Cardiac ventricle fibroblast (primary cell): ENCODE results near the gene MMP20. TPM values are rescaled to one million over a fixed set of nuclear protein-coding genes. Genes with fewer than 3 reads are reported as not detected.

Experiments
- total RNA-seq: library from RNA; depleted of rRNA; stranded (reverse); fragments of >200 nt; gene quantifications from 2 replicates; pipeline ENCODE4 v1.2.3, GENCODE V29; 2015

The MMP20 gene
- total RNA-seq, result not detected in 2 replicates

GRCh38 chr11:102625177-102625576, at the start of gene MMP20:
TSS of gene MMP20 (minus strand) at chr11:102625332. CDS start at chr11:102625319, 13 bp downstream.

GRCh38 chr11:102530558-102530957, 94.6 kb downstream of the MMP20 start, which contains the start of gene MMP7:
TSS of gene MMP7 (minus strand) at chr11:102530747. CDS start at chr11:102530700, 47 bp downstream.

Other genes starting within 250 kb of the MMP20 start
- gene TMEM123, start 172.6 kb downstream of the MMP20 start, total RNA-seq, result 63.2 and 73.7 TPM in 2 replicates
- gene MMP7, start 94.6 kb downstream of the MMP20 start, total RNA-seq, result not detected in 2 replicates
- not detected in 2 replicates for gene MMP27, start 80.4 kb upstream of the MMP20 start, total RNA-seq
- gene MMP8, start 99.6 kb upstream of the MMP20 start, total RNA-seq, result not detected in 2 replicates
- 0.19 TPM in 1 of 2 replicates, not detected in the other for gene MMP10, start 155.3 kb upstream of the MMP20 start, total RNA-seq
- gene MMP1, start 172.8 kb upstream of the MMP20 start, total RNA-seq, result 14.8 and 15.3 TPM in 2 replicates
- not detected in 2 replicates for gene MMP3, start 218.3 kb upstream of the MMP20 start, total RNA-seq
- gene MMP12, start 249.7 kb upstream of the MMP20 start, total RNA-seq, result not detected in 2 replicates